DOHH2 (cell line): Measurements from ENCODE around the gene SOSTDC1.

Experiments used
- H3F3A ChIP-seq: fragments of 200-600 bp; sonication (generic), shearing (Covaris generic); 2 replicates; pipeline ENCODE4 v1.6.0; 2016; ENCODE audit warnings: antibody characterized with exemption, mild to moderate bottlenecking; ENCODE audit not compliant: control insufficient read depth, insufficient read depth
- H3K27ac ChIP-seq: fragments of 200-600 bp; sonication (generic); 2 replicates; pipeline ENCODE4 v1.5.1; 2014; ENCODE audit warnings: low read depth, mild to moderate bottlenecking, low read length, moderate library complexity
- H3K27me3 ChIP-seq: fragments of 200-600 bp; sonication (generic); 2 replicates; pipeline ENCODE4 v1.6.1; 2014; ENCODE audit warnings: mild to moderate bottlenecking, low read length, mixed read lengths; ENCODE audit not compliant: control insufficient read depth
- H3K36me3 ChIP-seq: fragments of 200-600 bp; sonication (generic); 2 replicates; pipeline ENCODE4 v1.6.1; 2014; ENCODE audit warnings: mild to moderate bottlenecking, low read length, moderate library complexity, mixed read lengths; ENCODE audit not compliant: control insufficient read depth
- H3K4me1 ChIP-seq: fragments of 200-600 bp; sonication (generic); 2 replicates; pipeline ENCODE4 v1.6.1; 2014; ENCODE audit warnings: mild to moderate bottlenecking, low read length, mixed read lengths; ENCODE audit not compliant: control insufficient read depth
- H3K4me2 ChIP-seq: fragments of 200-600 bp; sonication (generic); 2 replicates; pipeline ENCODE4 v1.6.0; 2014; ENCODE audit warnings: mild to moderate bottlenecking, low read length, moderate library complexity
- H3K4me3 ChIP-seq: fragments of 200-600 bp; sonication (generic); 2 replicates; pipeline ENCODE4 v1.5.1; 2014; ENCODE audit warnings: mild to moderate bottlenecking, low read length, mixed read lengths
- H3K79me2 ChIP-seq: fragments of 200-600 bp; sonication (generic); 2 replicates; pipeline ENCODE4 v1.6.1; 2014; ENCODE audit warnings: mild to moderate bottlenecking, low read length, mixed read lengths; ENCODE audit not compliant: control insufficient read depth
- H3K9me2 ChIP-seq: fragments of 200-600 bp; sonication (generic); replicated peaks from 2 replicates; pipeline ENCODE4 v1.6.1; 2014; ENCODE audit warnings: mild to moderate bottlenecking, low read length, mixed read lengths; ENCODE audit not compliant: control insufficient read depth
- H3K9me3 ChIP-seq: fragments of 200-600 bp; sonication (generic); 2 replicates; pipeline ENCODE4 v1.6.1; 2014; ENCODE audit warnings: antibody characterized with exemption, low read length, mixed read lengths; ENCODE audit not compliant: control insufficient read depth, insufficient read depth
- H4K20me1 ChIP-seq: fragments of 200-600 bp; sonication (generic); 2 replicates; pipeline ENCODE4 v1.6.0; 2014; ENCODE audit warnings: low read depth, mild to moderate bottlenecking, antibody characterized with exemption, low read length, moderate library complexity; ENCODE audit not compliant: control insufficient read depth, insufficient read depth
- CTCF ChIP-seq: fragments of 200-600 bp; sonication (generic); IDR thresholded peaks from one replicate; pipeline ENCODE4 v1.5.1; 2014; ENCODE audit warnings: antibody characterized with exemption, mild to moderate bottlenecking, low read depth, low read length; ENCODE audit not compliant: poor library complexity, severe bottlenecking
- EZH2phosphoT487 ChIP-seq: fragments of 200-600 bp; sonication (generic); IDR thresholded peaks from 2 replicates; pipeline ENCODE4 v1.6.1; 2017; ENCODE audit warnings: borderline replicate concordance, mild to moderate bottlenecking, antibody characterized with exemption, low read length, moderate library complexity, mixed read lengths

The SOSTDC1 gene

GRCh38 chr7:16491148-16491547 lies 25.6 kb upstream of the SOSTDC1 start:
- Histone ChIP-seq H3K4me1 (no peaks in the 10 kb centered on the region), H3K36me3 (no peaks in the 10 kb centered on the region), H3K27ac (no peak overlapping the region), H3K27me3 (no peaks in the 10 kb centered on the region), H3K9me3 (no peaks in the 10 kb centered on the region), H4K20me1 (no peaks in the 10 kb centered on the region), H3K4me2 (no peak overlapping the region), H3F3A (no peaks in the 10 kb centered on the region), H3K4me3 (no peak overlapping the region), H3K79me2 (no peaks in the 10 kb centered on the region), H3K9me2 (no peaks in the 10 kb centered on the region)
- no peak for TF ChIP-seq EZH2phosphoT487
- no peak for TF ChIP-seq CTCF

GRCh38 chr7:16484453-16485158 lies 19.1 kb upstream of the SOSTDC1 start:
- Histone ChIP-seq H3K36me3 (no peaks in the 10 kb centered on the region), H3K27ac (no peak overlapping the region), H3K9me2 (no peaks in the 10 kb centered on the region), H4K20me1 (no peaks in the 10 kb centered on the region), H3K4me1 (no peaks in the 10 kb centered on the region), H3F3A (no peaks in the 10 kb centered on the region), H3K4me2 (no peak overlapping the region), H3K27me3 (no peaks in the 10 kb centered on the region), H3K79me2 (no peaks in the 10 kb centered on the region), H3K9me3 (no peaks in the 10 kb centered on the region), H3K4me3 (no peak overlapping the region)
- no peak for TF ChIP-seq EZH2phosphoT487
- no peak for TF ChIP-seq CTCF

GRCh38 chr7:16479591-16479990 lies 14.1 kb upstream of the SOSTDC1 start:
- Histone ChIP-seq H3K36me3 (no peaks in the 10 kb centered on the region), H3K4me1 (no peaks in the 10 kb centered on the region), H3K27ac (no peak overlapping the region), H3K4me2 (no peak overlapping the region), H3K79me2 (no peaks in the 10 kb centered on the region), H3K9me2 (no peaks in the 10 kb centered on the region), H3K27me3 (0 out of 2 replicates have a peak, but pooled peaks cover 3% of the 10 kb centered on the region), H3K4me3 (no peak overlapping the region), H4K20me1 (no peaks in the 10 kb centered on the region), H3F3A (no peaks in the 10 kb centered on the region), H3K9me3 (no peaks in the 10 kb centered on the region)
- TF ChIP-seq CTCF (no peak), EZH2phosphoT487 (no peak)

- no peak overlapping the region for H3K27ac ChIP-seq
- H3K4me1 ChIP-seq: no peaks in the 10 kb centered on the region
- H3K27me3 ChIP-seq: 0 out of 2 replicates have a peak, but pooled peaks cover 3% of the 10 kb centered on the region
- no peaks in the 10 kb centered on the region for H3F3A ChIP-seq
- TF ChIP-seq EZH2phosphoT487 (no peak), CTCF (no peak)
- H4K20me1 ChIP-seq: no peaks in the 10 kb centered on the region
- no peaks in the 10 kb centered on the region for H3K9me2 ChIP-seq
- no peaks in the 10 kb centered on the region for H3K36me3 ChIP-seq
- H3K4me3 ChIP-seq: no peak overlapping the region
- no peak overlapping the region for H3K4me2 ChIP-seq
- H3K9me3 ChIP-seq: no peaks in the 10 kb centered on the region
- H3K79me2 ChIP-seq: no peaks in the 10 kb centered on the region
Observed at GRCh38 chr7:16479161-16479560, 13.6 kb upstream of the SOSTDC1 start.
